Panc1 (cell line): ENCODE measurements around the gene TXNRD1. TPM values are rescaled to one million over a fixed set of nuclear protein-coding genes. Genes with fewer than 3 reads are reported as not detected.

Source experiments
- ATAC-seq: fragments of 200-7000 bp; cut with Tn5 transposase; 2 replicates; pipeline ENCODE4 v1.9.1; 2020; ENCODE audit warnings: mild to moderate bottlenecking, moderate library complexity
- BruUV-seq: library from RNA; stranded (reverse); fragments of 400-500 nt; replicated peaks from 2 replicates; lab custom pipeline; 2021; lab: Mats Ljungman, UMichigan
- CTCF ChIA-PET: fragments of 300-600 bp; sonication (Branson Sonifier 250); formaldehyde crosslinking; loops from one replicate; lab custom pipeline; 2022; ENCODE audit warnings: antibody characterized with exemption; lab: Charles Lee
- POLR2A ChIA-PET: fragments of 300-600 bp; sonication (Branson Sonifier 250); formaldehyde crosslinking; loops from one replicate; lab custom pipeline; 2022; ENCODE audit warnings: antibody characterized with exemption; lab: Charles Lee
- DNase-seq: peaks from one replicate; pipeline ENCODE4 v3.0.0-alpha.2; 2010; ENCODE audit warnings: low read depth, low spot score
- H3K27ac ChIP-seq: 2 replicates; pipeline ENCODE4 v1.5.1; 2011; ENCODE audit warnings: mild to moderate bottlenecking, low read length, inconsistent platforms
- H3K27me3 ChIP-seq: fragments of 200-500 bp; sonication (Bioruptor generic); 2 replicates; pipeline ENCODE4 v1.6.0; 2014; ENCODE audit warnings: low read length, inconsistent platforms; ENCODE audit not compliant: control insufficient read depth, insufficient read depth
- H3K36me3 ChIP-seq: fragments of 200-500 bp; sonication (Bioruptor generic); 2 replicates; pipeline ENCODE4 v1.5.1; 2014; ENCODE audit warnings: inconsistent platforms, mild to moderate bottlenecking, low read length, moderate library complexity; ENCODE audit not compliant: control insufficient read depth, insufficient read depth
- H3K4me1 ChIP-seq: 2 replicates; pipeline ENCODE4 v1.5.1; 2011; ENCODE audit warnings: inconsistent platforms, mild to moderate bottlenecking, low read length, moderate library complexity; ENCODE audit not compliant: control insufficient read depth, insufficient read depth
- H3K4me3 ChIP-seq, 2 experiments: 2 replicates each; pipeline ENCODE4 v1.5.1; 2011 to 2012; ENCODE audit warnings: low read depth in 2 of 2, low read length in 2 of 2, mild to moderate bottlenecking in 2 of 2, inconsistent platforms in 1 of 2, moderate library complexity in 1 of 2
- H3K9me3 ChIP-seq: fragments of 200-500 bp; sonication (Bioruptor generic); 2 replicates; pipeline ENCODE4 v1.5.1; 2014; ENCODE audit warnings: low read depth, mild to moderate bottlenecking, inconsistent platforms, low read length, moderate library complexity; ENCODE audit not compliant: control insufficient read depth, insufficient read depth
- POLR2AphosphoS5 ChIP-seq: IDR thresholded peaks from 2 replicates; pipeline ENCODE4 v1.6.1; 2012; ENCODE audit warnings: mild to moderate bottlenecking, low read depth, low read length, moderate library complexity
- SIN3A ChIP-seq: IDR thresholded peaks from 2 replicates; pipeline ENCODE4 v1.6.1; 2012; ENCODE audit warnings: low read depth, mild to moderate bottlenecking, low read length, moderate library complexity, borderline replicate concordance; ENCODE audit not compliant: insufficient read depth
- TCF7L2 ChIP-seq: IDR thresholded peaks from 2 replicates; pipeline ENCODE4 v1.6.1; 2011; ENCODE audit warnings: mild to moderate bottlenecking, low read depth, low read length, inconsistent platforms
- in situ Hi-C: cut with HindIII; loops from 2 replicates; pipeline ENCODE4 v1.10.0; 2016; ENCODE audit warnings: low sequenced_read_pairs, low pct_unique_long_range_greater_than_20kb
- intact Hi-C: fragments of 100-400 bp; cut with micrococcal nuclease; formaldehyde crosslinking; loops from one replicate; pipeline ENCODE4 v1.10.0; 2022; ENCODE audit not compliant: unreplicated experiment
- total RNA-seq: library from RNA; stranded (reverse); gene quantifications from one replicate; pipeline ENCODE4 v1.2.1, GENCODE V29; 2021; ENCODE audit not compliant: unreplicated experiment
- TF ChIP-seq, protein P1 (sequence below): fragments of 450-650 bp; IDR thresholded peaks from 2 replicates; pipeline ENCODE4 v1.5.1; 2017; ENCODE audit warnings: mild to moderate bottlenecking
- TF ChIP-seq, protein P2 (sequence below), 2 experiments: IDR thresholded peaks; 2 replicates each; pipeline ENCODE4 v1.6.1; 2011 to 2012; ENCODE audit warnings: low read depth in 2 of 2, control low read depth in 1 of 2, low read length in 1 of 2, mild to moderate bottlenecking in 1 of 2, moderate library complexity in 1 of 2; ENCODE audit not compliant: insufficient read depth in 1 of 2

TXNRD1 gene
- total RNA-seq, 1 experiment from 2014 or later, result 348 TPM

DNA sequence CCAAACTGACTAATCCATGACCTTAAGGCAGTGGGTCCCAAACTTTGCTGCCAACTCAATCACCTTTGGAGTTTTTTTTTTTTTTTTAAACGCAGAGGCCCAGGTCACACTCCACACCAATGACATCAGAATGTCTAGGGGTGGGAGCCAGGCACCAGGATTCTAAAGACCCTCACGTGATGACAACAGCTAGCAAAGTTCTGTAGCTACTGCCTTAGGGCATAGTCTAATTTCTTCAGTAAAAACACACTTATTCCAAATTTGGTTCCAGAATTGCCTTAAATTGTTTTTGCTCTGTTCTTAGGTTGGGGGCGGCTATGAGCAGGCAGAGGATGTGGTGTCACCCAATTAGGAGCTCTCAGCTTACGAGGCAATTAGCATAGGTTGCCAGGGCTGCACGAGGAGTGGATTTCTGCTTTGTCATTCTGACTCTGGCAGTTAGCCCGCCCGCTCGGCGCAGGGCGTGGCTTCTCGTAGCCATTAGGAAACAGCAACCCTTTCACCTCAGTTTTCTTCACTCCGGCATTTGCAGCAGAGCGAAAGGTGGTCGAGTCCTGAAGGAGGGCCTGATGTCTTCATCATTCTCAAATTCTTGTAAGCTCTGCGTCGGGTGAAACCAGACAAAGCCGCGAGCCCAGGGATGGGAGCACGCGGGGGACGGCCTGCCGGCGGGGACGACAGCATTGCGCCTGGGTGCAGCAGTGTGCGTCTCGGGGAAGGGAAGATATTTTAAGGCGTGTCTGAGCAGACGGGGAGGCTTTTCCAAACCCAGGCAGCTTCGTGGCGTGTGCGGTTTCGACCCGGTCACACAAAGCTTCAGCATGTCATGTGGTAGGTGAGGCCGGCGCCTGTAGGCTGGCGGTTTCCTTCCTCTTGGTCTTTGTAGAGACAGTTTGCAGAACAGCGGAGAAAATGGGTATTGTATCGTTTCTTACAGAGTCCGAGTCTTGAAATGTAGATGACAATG, 71.2 kb downstream of the TXNRD1 start:
- Histone ChIP-seq H3K4me1 (peaks cover 24% of the 10 kb centered on the region), H3K4me3 (peak overlapping the region; percentile 86 to 87), H3K9me3 (peaks cover 5% of the 10 kb centered on the region; the same call in 1 of the 2 replicates), H3K27me3 (no peaks in the 10 kb centered on the region), H3K36me3 (peaks cover 7% of the 10 kb centered on the region), H3K27ac (peak overlapping the region; percentile 99)
- DNase-seq (peak; percentile 92), ATAC-seq (peak; percentile 86)
- BruUV-seq, result TSS peak; percentile 75
- intact Hi-C loops, result loop anchor here (2.0 kb wide), 1 partner anchor 68 kb away; no protein-coding TSS in a partner anchor
- ChIA-PET POLR2A (interaction anchor here (0.6 to 3.5 kb wide), 11 partner anchors 10 to 67 kb away, joined by 3 to 31 read pairs (median 5); partner anchors contain the start of gene EID3), CTCF (interaction anchor here (0.6 to 1.5 kb wide), 3 partner anchors 10 to 35 kb away, joined by 3 to 7 read pairs (median 3); no protein-coding TSS in a partner anchor)
- TF ChIP-seq, protein P1, sequence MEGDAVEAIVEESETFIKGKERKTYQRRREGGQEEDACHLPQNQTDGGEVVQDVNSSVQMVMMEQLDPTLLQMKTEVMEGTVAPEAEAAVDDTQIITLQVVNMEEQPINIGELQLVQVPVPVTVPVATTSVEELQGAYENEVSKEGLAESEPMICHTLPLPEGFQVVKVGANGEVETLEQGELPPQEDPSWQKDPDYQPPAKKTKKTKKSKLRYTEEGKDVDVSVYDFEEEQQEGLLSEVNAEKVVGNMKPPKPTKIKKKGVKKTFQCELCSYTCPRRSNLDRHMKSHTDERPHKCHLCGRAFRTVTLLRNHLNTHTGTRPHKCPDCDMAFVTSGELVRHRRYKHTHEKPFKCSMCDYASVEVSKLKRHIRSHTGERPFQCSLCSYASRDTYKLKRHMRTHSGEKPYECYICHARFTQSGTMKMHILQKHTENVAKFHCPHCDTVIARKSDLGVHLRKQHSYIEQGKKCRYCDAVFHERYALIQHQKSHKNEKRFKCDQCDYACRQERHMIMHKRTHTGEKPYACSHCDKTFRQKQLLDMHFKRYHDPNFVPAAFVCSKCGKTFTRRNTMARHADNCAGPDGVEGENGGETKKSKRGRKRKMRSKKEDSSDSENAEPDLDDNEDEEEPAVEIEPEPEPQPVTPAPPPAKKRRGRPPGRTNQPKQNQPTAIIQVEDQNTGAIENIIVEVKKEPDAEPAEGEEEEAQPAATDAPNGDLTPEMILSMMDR, result no peak
- TF ChIP-seq POLR2AphosphoS5, result peak; percentile 95
- TF ChIP-seq SIN3A, result 0 out of 2 replicates have a peak, but pooled peaks have one; percentile 86
- 0 out of 2 replicates have a peak, but pooled peaks have one; percentile 9 for TF ChIP-seq TCF7L2
- TF ChIP-seq, protein P2, sequence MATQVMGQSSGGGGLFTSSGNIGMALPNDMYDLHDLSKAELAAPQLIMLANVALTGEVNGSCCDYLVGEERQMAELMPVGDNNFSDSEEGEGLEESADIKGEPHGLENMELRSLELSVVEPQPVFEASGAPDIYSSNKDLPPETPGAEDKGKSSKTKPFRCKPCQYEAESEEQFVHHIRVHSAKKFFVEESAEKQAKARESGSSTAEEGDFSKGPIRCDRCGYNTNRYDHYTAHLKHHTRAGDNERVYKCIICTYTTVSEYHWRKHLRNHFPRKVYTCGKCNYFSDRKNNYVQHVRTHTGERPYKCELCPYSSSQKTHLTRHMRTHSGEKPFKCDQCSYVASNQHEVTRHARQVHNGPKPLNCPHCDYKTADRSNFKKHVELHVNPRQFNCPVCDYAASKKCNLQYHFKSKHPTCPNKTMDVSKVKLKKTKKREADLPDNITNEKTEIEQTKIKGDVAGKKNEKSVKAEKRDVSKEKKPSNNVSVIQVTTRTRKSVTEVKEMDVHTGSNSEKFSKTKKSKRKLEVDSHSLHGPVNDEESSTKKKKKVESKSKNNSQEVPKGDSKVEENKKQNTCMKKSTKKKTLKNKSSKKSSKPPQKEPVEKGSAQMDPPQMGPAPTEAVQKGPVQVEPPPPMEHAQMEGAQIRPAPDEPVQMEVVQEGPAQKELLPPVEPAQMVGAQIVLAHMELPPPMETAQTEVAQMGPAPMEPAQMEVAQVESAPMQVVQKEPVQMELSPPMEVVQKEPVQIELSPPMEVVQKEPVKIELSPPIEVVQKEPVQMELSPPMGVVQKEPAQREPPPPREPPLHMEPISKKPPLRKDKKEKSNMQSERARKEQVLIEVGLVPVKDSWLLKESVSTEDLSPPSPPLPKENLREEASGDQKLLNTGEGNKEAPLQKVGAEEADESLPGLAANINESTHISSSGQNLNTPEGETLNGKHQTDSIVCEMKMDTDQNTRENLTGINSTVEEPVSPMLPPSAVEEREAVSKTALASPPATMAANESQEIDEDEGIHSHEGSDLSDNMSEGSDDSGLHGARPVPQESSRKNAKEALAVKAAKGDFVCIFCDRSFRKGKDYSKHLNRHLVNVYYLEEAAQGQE (IDR thresholded peaks at IDR 0.05; ENCODE audit: insufficient read depth in 1 of 2, low read depth in 2 of 2, low read length in 1 of 2), result no peak
- in situ Hi-C loops, result no loop called here

DNA sequence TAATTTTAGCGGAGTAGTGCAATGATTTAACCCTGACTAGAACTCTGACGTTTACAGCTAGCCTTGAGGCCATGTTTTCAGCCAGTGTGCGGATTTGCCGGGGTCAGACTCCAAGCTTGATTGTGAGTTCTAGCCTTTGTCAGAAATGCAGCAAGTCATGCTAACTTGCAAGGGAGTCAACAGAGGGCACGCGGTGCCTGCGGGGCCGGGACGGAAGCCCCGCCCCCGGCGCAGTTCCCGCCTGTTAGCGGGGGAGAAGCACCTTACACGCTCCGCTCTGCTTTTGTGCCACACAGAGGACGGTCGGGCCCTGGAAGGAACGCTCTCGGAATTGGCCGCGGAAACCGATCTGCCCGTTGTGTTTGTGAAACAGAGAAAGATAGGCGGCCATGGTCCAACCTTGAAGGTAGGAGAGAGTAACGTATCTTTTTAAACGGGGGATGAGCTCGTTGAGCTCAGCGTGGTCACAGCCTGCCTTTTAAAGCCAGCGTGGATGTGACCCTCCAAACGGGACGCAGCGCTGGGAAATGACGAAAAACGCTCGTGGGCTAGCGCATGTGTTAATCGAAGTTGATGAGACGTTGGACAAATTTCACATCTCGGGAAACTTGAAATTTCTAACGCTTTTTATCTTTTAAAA, 73.2 kb downstream of the TXNRD1 start:
- Histone ChIP-seq H3K27me3 (no peaks in the 10 kb centered on the region), H3K9me3 (no peaks in the 10 kb centered on the region), H3K36me3 (peaks cover 8% of the 10 kb centered on the region), H3K4me1 (peaks cover 38% of the 10 kb centered on the region), H3K4me3 (peak overlapping the region; percentile 86 to 87), H3K27ac (peak overlapping the region; percentile 99)
- BruUV-seq, result no TSS peak
- POLR2A ChIA-PET, result interaction anchor here (0.7 to 2.9 kb wide), 6 partner anchors 14 to 75 kb away, joined by 3 to 20 read pairs (median 6); partner anchors contain the start of gene EID3
- CTCF ChIA-PET, result no interaction called here
- in situ Hi-C loops, result no loop called here
- intact Hi-C loops, result no loop called here
- TF ChIP-seq, protein P2 (IDR thresholded peaks at IDR 0.05; ENCODE audit: insufficient read depth in 1 of 2, low read depth in 2 of 2, low read length in 1 of 2), result peak in 1 of 2 experiments; percentile 43; a peak in 2 of 4 replicates
- TF ChIP-seq, protein P1, result no peak
- TF ChIP-seq POLR2AphosphoS5, result peak; percentile 74
- no peak for TF ChIP-seq TCF7L2
- TF ChIP-seq SIN3A, result peak; percentile 57
- no peak for DNase-seq
- peak; percentile 72 for ATAC-seq
